ENCODE data around the gene SPACA1.

DNA sequence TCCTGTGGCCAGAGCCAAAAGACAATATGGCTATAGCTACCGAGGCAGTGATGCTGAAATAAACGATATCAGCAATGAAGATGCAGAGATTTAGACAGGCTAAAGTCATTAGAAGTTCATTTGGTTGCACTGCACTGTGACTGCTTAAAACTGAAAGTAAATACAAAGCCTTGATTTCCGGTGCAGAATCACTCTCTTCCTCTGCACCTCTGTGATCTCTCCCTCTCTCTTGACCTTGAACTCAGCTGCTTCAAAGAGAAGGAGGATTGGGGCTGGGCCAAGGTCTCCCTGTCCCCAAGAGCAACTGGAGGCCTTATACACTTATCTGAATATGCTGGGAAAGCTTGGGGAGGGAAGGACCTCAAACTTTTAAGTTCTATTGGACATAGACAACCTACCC lies 34.6 kb upstream of the SPACA1 start:
- TF ChIP-seq POLR2A (IDR thresholded peaks at IDR 0.05) (no peak), CTCF (IDR thresholded peaks at IDR 0.05) (no peak), POLR2AphosphoS5 (IDR thresholded peaks at IDR 0.05) (no peak)

Measured in suprapubic skin (tissue), 4 donors.